ENCODE measurements around the gene AFAP1L2.

AFAP1L2 gene

DNA sequence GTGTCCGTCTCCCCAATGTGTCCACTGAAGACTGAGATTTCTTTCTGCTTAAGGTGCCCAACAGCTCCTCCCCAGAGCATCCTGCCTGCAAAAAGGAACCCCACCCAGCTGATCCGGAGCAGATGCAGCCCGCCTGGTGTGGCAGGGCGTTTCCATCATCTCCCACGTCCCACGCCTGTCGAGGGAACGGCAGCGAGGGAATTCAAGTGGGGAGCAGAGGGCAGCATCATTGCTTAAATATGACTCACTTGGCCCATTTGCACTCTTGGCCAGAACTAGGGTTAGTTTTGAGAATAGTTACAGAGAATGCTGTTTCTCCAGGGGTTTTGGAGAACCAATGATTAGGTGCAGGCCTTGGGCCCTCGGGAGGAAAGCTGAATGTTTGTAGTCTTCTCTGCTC lies 144.5 kb downstream of the AFAP1L2 start:
- no peak for DNase-seq

DNA sequence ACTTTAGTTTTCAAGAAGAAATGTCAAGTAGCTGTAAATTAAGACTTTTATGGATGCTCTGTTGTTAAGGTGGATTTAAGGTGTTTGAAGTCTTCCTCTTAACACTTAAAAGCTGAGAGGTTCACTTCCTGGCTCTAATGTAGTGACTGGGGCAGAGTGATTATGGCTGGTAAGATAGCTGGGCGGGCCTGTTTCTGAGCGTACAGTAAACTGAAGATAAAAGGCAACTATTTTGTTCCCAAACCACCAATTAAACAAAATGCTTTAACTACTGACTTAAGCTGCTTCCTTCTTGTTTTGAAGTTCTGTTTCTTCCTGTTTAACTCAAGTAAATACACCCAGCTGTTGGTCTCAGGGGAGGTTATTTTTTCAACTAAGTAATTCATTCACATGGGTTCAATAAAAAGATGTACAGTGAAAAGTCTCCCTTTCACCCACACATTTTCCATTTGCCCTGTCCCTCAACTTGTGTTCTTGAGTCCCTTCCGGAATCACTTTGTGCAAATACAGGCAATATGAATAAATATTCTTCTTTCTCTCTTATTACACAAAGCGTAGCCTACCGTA lies 145.9 kb downstream of the AFAP1L2 start:
- DNase-seq: no peak

GRCh38 chr10:114257498-114257897 lies 146.8 kb downstream of the AFAP1L2 start:
- no peak for DNase-seq

GRCh38 chr10:114256822-114257221 lies 147.5 kb downstream of the AFAP1L2 start:
- no peak for DNase-seq

GRCh38 chr10:114256008-114256765 lies 148.1 kb downstream of the AFAP1L2 start:
- DNase-seq: no peak

DNA sequence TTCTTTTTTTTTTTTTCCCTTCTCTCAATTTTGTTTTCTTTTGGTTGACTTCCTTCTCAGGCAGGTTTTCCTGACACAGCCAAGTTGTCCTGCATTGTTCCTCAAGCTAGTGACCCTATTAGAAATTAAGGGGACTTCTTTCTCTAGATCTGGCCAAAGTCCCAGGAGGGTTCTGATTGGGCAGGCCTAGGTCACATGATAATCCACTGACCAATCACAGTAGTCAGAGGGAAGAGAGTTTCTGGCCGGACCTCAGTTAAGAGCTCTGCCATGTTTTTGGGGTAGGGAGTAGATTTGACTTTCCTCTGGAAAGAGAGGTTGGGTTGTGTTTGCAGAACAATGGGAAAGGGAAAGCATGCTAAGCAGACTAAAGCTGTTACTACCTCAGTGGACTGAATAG lies 149.1 kb downstream of the AFAP1L2 start:
- DNase-seq: no peak

GRCh38 chr10:114252883-114253282 lies 151.4 kb downstream of the AFAP1L2 start:
- no peak for DNase-seq

DNA sequence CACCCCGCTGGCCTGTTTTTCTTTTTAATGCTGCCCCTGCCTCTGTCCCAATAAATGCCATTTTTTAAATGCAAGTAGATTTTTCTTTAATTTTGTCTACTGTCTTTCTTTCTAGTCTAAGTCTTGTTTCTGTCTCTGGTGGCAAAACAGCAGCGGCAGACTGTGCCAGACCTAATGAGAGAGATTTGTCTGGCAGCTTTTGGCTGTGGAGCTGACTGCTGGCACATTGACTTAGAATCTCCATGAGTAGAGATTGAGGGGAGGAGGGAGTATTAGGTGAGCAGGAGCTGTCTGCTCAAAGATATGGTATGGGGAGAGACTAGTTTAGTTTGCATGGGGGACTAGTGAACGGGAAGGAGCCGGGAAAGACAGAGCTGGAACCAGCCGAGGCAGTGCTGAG lies 152.2 kb downstream of the AFAP1L2 start:
- DNase-seq: no peak

- DNase-seq: no peak
These were observed 153.6 kb downstream of the AFAP1L2 start for GRCh38 chr10:114250716-114251115.

GRCh38 chr10:114250236-114250635 lies 154.1 kb downstream of the AFAP1L2 start:
- no peak for DNase-seq

- no peak for DNase-seq
These were observed 157.5 kb downstream of the AFAP1L2 start for GRCh38 chr10:114246679-114247305.

DNA sequence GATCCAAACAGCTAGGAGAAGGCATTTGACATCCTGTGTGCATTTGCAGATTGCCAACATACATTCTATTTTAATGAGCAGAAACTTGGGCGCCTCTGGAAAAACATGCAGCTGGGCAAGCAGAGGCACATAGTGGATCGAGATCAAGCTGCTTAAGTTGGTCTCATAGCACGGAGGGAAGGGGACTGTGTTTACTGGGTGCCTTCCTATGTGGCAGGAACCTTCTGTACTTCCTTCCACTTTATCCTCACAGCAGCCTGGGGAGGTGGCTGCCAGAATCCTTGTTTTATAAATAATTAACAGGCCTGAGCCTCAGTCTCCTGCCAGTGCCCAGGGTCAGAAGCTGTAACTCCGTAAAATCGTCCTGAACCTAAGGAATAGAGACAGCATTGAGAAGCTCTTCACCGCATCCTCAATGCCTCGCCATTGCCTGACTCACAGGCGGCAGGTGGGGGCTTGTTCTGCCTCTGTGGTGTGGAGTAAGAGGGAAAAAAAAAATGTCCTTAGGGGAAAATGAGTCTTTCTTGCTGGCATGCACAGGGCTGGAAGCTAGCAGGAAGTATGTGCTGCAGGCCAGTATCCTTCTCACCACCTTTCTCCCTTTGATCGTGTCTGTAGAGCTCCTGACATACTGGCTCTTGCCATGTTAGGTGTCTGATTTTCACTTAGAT lies 159.0 kb downstream of the AFAP1L2 start:
- DNase-seq: no peak
